Measurements from ENCODE around the gene GDPD5. TPM values are rescaled to one million over a fixed set of nuclear protein-coding genes. Genes with fewer than 3 reads are reported as not detected.
A peak's percentile ranks its signal among the peaks of the same experiment; 100 is the strongest.

The GDPD5 gene
- total and polyA plus RNA-seq, 9 of the 15 experiments (the other 6 are each of a cell fraction or from before 2014, with no cell fraction given), result 0.32 to 27.3 (median 8.0) TPM

DNA sequence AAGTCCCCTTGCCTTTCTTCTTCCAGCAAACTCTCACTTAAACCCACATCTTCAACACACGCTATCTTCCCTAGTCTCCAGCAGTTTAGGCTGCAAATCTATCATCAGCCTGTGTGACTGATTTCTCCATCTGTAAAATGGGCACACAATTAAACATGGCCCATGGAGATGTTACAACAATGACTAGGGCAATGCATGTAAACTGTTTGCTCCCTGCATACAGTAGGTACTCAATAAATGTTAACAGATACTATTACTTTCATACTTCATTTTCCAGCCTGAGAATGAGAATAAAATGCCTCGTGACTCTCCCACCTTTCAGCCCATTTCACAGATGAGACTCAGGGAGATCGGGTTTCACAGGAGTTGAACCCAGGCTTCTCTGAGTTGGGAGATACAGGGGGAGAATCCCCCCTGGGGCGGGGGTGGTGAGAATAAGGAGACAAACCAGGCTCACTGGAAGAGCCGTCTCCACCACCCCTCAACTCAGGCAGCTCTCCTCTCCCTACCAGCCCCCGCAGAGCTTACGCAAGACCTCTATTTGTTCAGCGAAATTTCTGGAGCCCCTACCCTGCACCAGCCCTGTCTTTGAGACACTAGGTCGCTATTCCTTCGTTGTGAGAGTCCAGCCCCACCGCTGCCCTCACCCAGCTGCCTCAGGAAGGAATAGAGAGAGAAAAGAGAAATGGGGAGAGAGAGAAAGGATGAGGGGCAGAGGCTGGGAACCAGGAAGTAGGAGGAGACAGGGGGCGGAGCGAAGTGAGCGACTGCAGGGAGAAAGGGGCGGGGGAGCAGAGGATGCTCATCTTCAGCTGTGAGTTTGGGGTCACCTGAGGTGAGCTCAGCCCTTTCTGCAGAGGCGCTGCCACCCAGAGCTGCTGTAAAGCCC lies 50.6 kb downstream of the GDPD5 start (continued):
- no peak for TF ChIP-seq AFF4 (CRISPR knock-in tag; IDR thresholded peaks at IDR 0.05)
- TF ChIP-seq SNIP1 (IDR thresholded peaks at IDR 0.05; ENCODE audit: low read depth), result no peak
- TF ChIP-seq SMAD3 (CRISPR knock-in tag; conservative IDR thresholded peaks at IDR 0.05), result no peak
- peak; percentile 63 for TF ChIP-seq ASH1L (IDR thresholded peaks at IDR 0.05; ENCODE audit: borderline replicate concordance, low read depth, partially characterized antibody)
- TF ChIP-seq ZNF24 (IDR thresholded peaks at IDR 0.05), result 0 out of 2 replicates have a peak, but pooled peaks have one; percentile 14
- TF ChIP-seq HNRNPLL (IDR thresholded peaks at IDR 0.05; ENCODE audit: low read depth, low read length, poor library complexity, severe bottlenecking), result no peak
- TF ChIP-seq, protein P1, sequence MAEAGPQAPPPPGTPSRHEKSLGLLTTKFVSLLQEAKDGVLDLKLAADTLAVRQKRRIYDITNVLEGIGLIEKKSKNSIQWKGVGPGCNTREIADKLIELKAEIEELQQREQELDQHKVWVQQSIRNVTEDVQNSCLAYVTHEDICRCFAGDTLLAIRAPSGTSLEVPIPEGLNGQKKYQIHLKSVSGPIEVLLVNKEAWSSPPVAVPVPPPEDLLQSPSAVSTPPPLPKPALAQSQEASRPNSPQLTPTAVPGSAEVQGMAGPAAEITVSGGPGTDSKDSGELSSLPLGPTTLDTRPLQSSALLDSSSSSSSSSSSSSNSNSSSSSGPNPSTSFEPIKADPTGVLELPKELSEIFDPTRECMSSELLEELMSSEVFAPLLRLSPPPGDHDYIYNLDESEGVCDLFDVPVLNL (CRISPR knock-in tag; IDR thresholded peaks at IDR 0.05; ENCODE audit: low read depth), result no peak
- peak in 1 of 2 experiments; percentile 54; a peak in 1 of 4 replicates for TF ChIP-seq RCOR1 (IDR thresholded peaks at IDR 0.05; ENCODE audit: borderline replicate concordance in 1 of 2, low read depth in 2 of 2, low read length in 2 of 2)
- TF ChIP-seq RNF2 (IDR thresholded peaks at IDR 0.05), result no peak
- no peak for TF ChIP-seq KLF6 (CRISPR knock-in tag; IDR thresholded peaks at IDR 0.05; ENCODE audit: borderline replicate concordance)
- no peak for TF ChIP-seq ZNF408 (CRISPR knock-in tag; IDR thresholded peaks at IDR 0.05; ENCODE audit: low read depth)
- no peak for TF ChIP-seq NR2C2 (CRISPR knock-in tag; IDR thresholded peaks at IDR 0.05)
- TF ChIP-seq NR2C2 (tag; IDR thresholded peaks at IDR 0.05), result 0 out of 2 replicates have a peak, but pooled peaks have one; percentile 20
- TF ChIP-seq HNRNPL (IDR thresholded peaks at IDR 0.05; ENCODE audit: low read depth, low read length), result no peak
- TF ChIP-seq CHCHD3 (CRISPR knock-in tag; IDR thresholded peaks at IDR 0.05), result no peak
- TF ChIP-seq, protein P2, sequence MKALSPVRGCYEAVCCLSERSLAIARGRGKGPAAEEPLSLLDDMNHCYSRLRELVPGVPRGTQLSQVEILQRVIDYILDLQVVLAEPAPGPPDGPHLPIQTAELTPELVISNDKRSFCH (CRISPR knock-in tag; IDR thresholded peaks at IDR 0.05), result no peak
- TF ChIP-seq, protein P2 (tag; IDR thresholded peaks at IDR 0.05), result 0 out of 2 replicates have a peak, but pooled peaks have one; percentile 27
- no peak for TF ChIP-seq MECOM (CRISPR knock-in tag; IDR thresholded peaks at IDR 0.05)
- no peak for TF ChIP-seq HMGXB4 (CRISPR knock-in tag; IDR thresholded peaks at IDR 0.05)
- no peak for TF ChIP-seq HES1 (IDR thresholded peaks at IDR 0.05; ENCODE audit: low read depth)
